WTC11 (cell line): ENCODE results near the gene MIP.

ENCODE experiments used
- CTCF ChIP-seq: fragments of 200-600 bp; IDR thresholded peaks from 2 replicates; pipeline ENCODE4 v1.8.0; 2022; ENCODE audit warnings: antibody characterized with exemption
- JUN ChIP-seq: sonication (generic); formaldehyde crosslinking; IDR thresholded peaks from 2 replicates; pipeline ENCODE4 v1.8.0; 2023; ENCODE audit warnings: mild to moderate bottlenecking, missing genetic modification reagents
- ZNF263 ChIP-seq: sonication (generic); formaldehyde crosslinking; IDR thresholded peaks from 2 replicates; pipeline ENCODE4 v1.8.1; 2022; ENCODE audit warnings: low read depth, mild to moderate bottlenecking, moderate library complexity, missing genetic modification reagents
- ZNF281 ChIP-seq: sonication (generic); formaldehyde crosslinking; IDR thresholded peaks from 2 replicates; pipeline ENCODE4 v1.8.0; 2023; ENCODE audit warnings: mild to moderate bottlenecking, missing genetic modification reagents
- TF ChIP-seq, protein P1 (sequence below): sonication (generic); formaldehyde crosslinking; conservative IDR thresholded peaks from 2 replicates; pipeline ENCODE4 v1.8.1; 2022; ENCODE audit warnings: mild to moderate bottlenecking, missing genetic modification reagents
- TF ChIP-seq, protein P2 (sequence below): sonication (generic); formaldehyde crosslinking; conservative IDR thresholded peaks from 2 replicates; pipeline ENCODE4 v1.8.1; 2023; ENCODE audit warnings: mild to moderate bottlenecking, low read depth, missing genetic modification reagents, moderate library complexity

- TF ChIP-seq CTCF (no peak), JUN (no peak), ZNF263 (no peak), ZNF281 (CRISPR knock-in tag) (no peak)
- TF ChIP-seq, protein P1, sequence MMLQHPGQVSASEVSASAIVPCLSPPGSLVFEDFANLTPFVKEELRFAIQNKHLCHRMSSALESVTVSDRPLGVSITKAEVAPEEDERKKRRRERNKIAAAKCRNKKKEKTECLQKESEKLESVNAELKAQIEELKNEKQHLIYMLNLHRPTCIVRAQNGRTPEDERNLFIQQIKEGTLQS = no peak
- TF ChIP-seq, protein P2, sequence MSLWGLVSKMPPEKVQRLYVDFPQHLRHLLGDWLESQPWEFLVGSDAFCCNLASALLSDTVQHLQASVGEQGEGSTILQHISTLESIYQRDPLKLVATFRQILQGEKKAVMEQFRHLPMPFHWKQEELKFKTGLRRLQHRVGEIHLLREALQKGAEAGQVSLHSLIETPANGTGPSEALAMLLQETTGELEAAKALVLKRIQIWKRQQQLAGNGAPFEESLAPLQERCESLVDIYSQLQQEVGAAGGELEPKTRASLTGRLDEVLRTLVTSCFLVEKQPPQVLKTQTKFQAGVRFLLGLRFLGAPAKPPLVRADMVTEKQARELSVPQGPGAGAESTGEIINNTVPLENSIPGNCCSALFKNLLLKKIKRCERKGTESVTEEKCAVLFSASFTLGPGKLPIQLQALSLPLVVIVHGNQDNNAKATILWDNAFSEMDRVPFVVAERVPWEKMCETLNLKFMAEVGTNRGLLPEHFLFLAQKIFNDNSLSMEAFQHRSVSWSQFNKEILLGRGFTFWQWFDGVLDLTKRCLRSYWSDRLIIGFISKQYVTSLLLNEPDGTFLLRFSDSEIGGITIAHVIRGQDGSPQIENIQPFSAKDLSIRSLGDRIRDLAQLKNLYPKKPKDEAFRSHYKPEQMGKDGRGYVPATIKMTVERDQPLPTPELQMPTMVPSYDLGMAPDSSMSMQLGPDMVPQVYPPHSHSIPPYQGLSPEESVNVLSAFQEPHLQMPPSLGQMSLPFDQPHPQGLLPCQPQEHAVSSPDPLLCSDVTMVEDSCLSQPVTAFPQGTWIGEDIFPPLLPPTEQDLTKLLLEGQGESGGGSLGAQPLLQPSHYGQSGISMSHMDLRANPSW = no peak
These were observed 21.7 kb upstream of the MIP start for GRCh38 chr12:56476143-56476542.
